Osteoblast (primary cell): Measurements from ENCODE around the gene CSNK1E. TPM values are rescaled to one million over a fixed set of nuclear protein-coding genes. Genes with fewer than 3 reads are reported as not detected.

ENCODE experiments used
- DNase-seq: peaks from one replicate; pipeline ENCODE4 v3.0.0; 2011; ENCODE audit warnings: low spot score, mixed read lengths; ENCODE audit not compliant: insufficient read length; ENCODE audit errors: missing footprints
- H2AFZ ChIP-seq: 2 replicates; pipeline ENCODE4 v1.6.0; 2011; ENCODE audit warnings: mild to moderate bottlenecking, low read length
- H3K27ac ChIP-seq: 2 replicates; pipeline ENCODE4 v1.5.1; 2011; ENCODE audit warnings: mild to moderate bottlenecking, low read depth, low read length, moderate library complexity
- H3K27me3 ChIP-seq: 2 replicates; pipeline ENCODE4 v1.6.0; 2012; ENCODE audit warnings: mild to moderate bottlenecking, control low read depth, inconsistent platforms, low read length, moderate library complexity; ENCODE audit not compliant: insufficient read depth
- H3K36me3 ChIP-seq: 2 replicates; pipeline ENCODE4 v1.5.1; 2011; ENCODE audit warnings: mild to moderate bottlenecking, low read length, control low read depth, moderate library complexity; ENCODE audit not compliant: insufficient read depth
- H3K4me1 ChIP-seq: 2 replicates; pipeline ENCODE4 v1.5.1; 2011; ENCODE audit warnings: mild to moderate bottlenecking, low read length, control low read depth, moderate library complexity; ENCODE audit not compliant: insufficient read depth
- H3K4me2 ChIP-seq: 2 replicates; pipeline ENCODE4 v1.6.0; 2011; ENCODE audit warnings: mild to moderate bottlenecking, low read length; ENCODE audit not compliant: insufficient read depth
- H3K4me3 ChIP-seq: fragments of 200-600 bp; sonication (generic); 3 replicates; pipeline ENCODE4 v1.5.1; 2012; ENCODE audit warnings: mild to moderate bottlenecking, low read length, inconsistent platforms; ENCODE audit not compliant: insufficient read depth
- H3K79me2 ChIP-seq: 2 replicates; pipeline ENCODE4 v1.6.0; 2012; ENCODE audit warnings: mild to moderate bottlenecking, low read length, control low read depth, inconsistent platforms; ENCODE audit not compliant: insufficient read depth
- H3K9me3 ChIP-seq: 2 replicates; pipeline ENCODE4 v1.5.1; 2011; ENCODE audit warnings: low read depth, low read length, control low read depth
- H4K20me1 ChIP-seq: 2 replicates; pipeline ENCODE4 v1.6.0; 2012; ENCODE audit warnings: mild to moderate bottlenecking, low read length, control low read depth; ENCODE audit not compliant: insufficient read depth
- total RNA-seq: library from RNA; depleted of rRNA; stranded (reverse); fragments of >200 nt; gene quantifications from 2 replicates; pipeline ENCODE4 v1.2.3, GENCODE V29; 2012
- TF ChIP-seq, protein P1 (sequence below): IDR thresholded peaks from 2 replicates; pipeline ENCODE4 v1.5.1; 2011; ENCODE audit warnings: mild to moderate bottlenecking, low read depth, low read length, moderate library complexity; ENCODE audit errors: extremely low read depth

Gene CSNK1E
- total RNA-seq, 1 donor: 152 TPM

DNA sequence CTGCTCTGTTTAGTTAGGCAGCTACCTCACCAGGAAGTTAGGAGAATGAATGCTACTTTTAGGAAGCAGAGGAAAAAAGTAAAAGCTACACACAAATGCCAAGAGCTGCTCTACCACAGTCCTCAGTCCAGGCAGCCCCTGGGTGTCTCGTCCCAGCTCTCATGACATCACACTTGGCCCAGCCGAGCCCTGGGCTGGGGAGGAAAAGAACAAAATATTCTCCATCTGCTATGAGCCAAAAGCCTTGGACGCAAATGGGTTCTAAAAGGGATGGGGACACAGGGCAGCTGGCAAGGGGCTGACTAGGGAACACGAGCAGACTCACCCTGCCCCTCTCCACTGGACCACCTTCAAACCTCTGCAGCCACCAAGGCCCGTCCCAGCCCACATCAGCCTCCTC, 70.5 kb downstream of the CSNK1E start:
- Histone ChIP-seq H3K79me2 (peaks cover 60% of the 10 kb centered on the region), H3K9me3 (no peaks in the 10 kb centered on the region), H3K36me3 (peaks cover 41% of the 10 kb centered on the region), H3K4me2 (no peak overlapping the region), H2AFZ (no peak overlapping the region), H3K27ac (no peak overlapping the region), H4K20me1 (peaks cover 43% of the 10 kb centered on the region), H3K4me1 (peaks cover 4% of the 10 kb centered on the region), H3K27me3 (no peaks in the 10 kb centered on the region), H3K4me3 (no peak overlapping the region)
- DNase-seq: peak; percentile 44
- TF ChIP-seq, protein P1, sequence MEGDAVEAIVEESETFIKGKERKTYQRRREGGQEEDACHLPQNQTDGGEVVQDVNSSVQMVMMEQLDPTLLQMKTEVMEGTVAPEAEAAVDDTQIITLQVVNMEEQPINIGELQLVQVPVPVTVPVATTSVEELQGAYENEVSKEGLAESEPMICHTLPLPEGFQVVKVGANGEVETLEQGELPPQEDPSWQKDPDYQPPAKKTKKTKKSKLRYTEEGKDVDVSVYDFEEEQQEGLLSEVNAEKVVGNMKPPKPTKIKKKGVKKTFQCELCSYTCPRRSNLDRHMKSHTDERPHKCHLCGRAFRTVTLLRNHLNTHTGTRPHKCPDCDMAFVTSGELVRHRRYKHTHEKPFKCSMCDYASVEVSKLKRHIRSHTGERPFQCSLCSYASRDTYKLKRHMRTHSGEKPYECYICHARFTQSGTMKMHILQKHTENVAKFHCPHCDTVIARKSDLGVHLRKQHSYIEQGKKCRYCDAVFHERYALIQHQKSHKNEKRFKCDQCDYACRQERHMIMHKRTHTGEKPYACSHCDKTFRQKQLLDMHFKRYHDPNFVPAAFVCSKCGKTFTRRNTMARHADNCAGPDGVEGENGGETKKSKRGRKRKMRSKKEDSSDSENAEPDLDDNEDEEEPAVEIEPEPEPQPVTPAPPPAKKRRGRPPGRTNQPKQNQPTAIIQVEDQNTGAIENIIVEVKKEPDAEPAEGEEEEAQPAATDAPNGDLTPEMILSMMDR: no peak

DNA sequence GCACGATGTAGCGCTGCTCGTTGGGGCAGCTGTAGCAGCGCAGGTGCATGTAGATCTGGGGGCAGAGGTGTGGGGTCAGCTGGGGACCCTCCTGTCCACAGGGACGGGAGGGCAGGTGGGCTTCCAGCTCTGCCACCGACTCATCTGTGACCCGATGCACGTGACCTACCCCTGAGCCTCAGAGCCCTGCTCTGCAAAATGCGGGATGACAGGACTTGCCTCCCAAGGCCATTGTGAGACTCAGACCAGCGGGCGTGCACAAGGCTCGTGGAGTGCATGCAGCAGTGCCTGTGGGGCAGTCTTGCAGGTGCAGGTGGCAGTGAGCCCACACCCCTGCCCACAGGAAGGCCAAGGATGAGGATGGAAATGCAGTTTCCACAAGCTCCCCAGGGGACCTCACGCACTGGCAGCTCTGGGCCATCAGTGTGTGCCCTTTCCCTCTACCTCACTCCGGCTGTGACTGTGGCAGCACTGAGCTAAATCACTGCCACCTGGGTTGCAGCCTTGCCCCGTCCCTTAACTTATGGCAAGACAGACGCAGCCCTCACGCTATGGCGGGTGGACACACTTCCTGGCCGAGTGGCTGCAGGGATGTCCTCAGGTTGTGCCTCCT, 71.1 kb downstream of the CSNK1E start:
- no peak overlapping the region for H3K4me2 ChIP-seq
- H3K27me3 ChIP-seq: no peaks in the 10 kb centered on the region
- TF ChIP-seq, protein P1: no peak
- no peak overlapping the region for H3K27ac ChIP-seq
- peaks cover 55% of the 10 kb centered on the region for H3K79me2 ChIP-seq
- peaks cover 38% of the 10 kb centered on the region for H4K20me1 ChIP-seq
- H3K9me3 ChIP-seq: no peaks in the 10 kb centered on the region
- H2AFZ ChIP-seq: no peak overlapping the region
- DNase-seq: peak; percentile 13
- H3K36me3 ChIP-seq: peaks cover 41% of the 10 kb centered on the region
- peaks cover 8% of the 10 kb centered on the region for H3K4me1 ChIP-seq
- no peak overlapping the region for H3K4me3 ChIP-seq

DNA sequence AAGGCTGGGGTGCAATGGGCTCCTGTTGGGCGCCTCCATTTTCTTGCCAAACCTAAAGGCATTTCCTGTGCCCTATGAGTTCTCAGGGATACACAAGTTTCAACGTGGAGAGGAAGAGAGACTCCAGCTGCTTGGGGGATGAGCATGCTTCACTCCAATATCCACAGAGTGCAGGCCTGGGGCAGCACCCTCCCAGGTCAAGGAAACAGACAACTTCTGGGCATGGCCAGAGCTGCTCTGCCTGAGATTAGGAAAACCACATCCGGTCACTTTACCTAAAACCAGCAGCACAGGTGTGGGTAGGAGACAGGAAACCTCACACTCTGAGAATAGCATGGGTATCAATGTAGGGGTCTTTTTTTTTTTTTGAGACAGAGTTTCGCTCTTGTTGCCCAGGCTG, 73.1 kb downstream of the CSNK1E start:
- Histone ChIP-seq H2AFZ (no peak overlapping the region), H4K20me1 (peaks cover 22% of the 10 kb centered on the region), H3K4me3 (no peak overlapping the region), H3K9me3 (no peaks in the 10 kb centered on the region), H3K36me3 (peaks cover 37% of the 10 kb centered on the region), H3K27ac (peak overlapping the region; percentile 41), H3K79me2 (peaks cover 35% of the 10 kb centered on the region), H3K4me1 (peaks cover 28% of the 10 kb centered on the region), H3K4me2 (no peak overlapping the region), H3K27me3 (no peaks in the 10 kb centered on the region)
- DNase-seq: no peak
- TF ChIP-seq, protein P1: no peak

DNA sequence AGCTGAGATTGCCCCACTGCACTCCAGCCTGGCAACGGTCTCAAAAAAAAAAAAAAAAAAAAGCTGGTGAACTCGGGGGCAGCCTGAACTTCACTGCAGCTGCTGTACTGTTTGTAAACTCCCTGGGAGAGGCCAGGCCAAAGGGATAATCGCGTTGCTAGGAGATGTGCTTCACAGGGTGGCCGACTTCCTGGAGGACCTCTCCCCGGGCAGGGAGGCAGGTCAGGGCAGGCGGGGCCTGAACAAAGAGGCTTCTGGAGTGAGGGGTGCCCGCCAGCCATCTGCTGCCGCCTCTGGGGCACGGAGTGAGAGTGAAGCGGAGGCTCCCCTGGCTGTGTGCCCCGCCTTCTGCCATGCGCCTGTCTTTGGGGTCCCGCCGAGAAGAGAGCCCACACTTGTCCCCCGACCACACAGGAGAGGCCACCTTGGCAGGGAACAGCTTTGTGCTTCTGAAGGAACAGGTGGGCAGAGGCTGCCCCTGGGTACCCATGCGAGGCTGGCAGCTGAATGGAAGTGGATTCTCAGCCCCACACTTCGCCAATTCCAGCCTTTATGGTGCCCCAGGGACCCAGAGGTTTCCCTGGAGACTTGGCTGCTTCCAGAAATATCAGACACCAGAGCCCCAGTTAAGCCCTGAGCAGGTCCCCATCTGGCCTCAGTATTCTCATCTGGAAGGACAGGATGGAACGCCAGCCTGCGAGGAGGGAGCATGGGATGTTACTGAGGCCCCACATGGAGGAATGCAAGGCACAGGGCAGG, 74.0 kb downstream of the CSNK1E start:
- Histone ChIP-seq H2AFZ (no peak overlapping the region), H3K36me3 (peaks cover 37% of the 10 kb centered on the region), H3K4me2 (no peak overlapping the region), H3K4me1 (peaks cover 37% of the 10 kb centered on the region), H3K4me3 (no peak overlapping the region), H3K79me2 (peaks cover 28% of the 10 kb centered on the region), H3K9me3 (no peaks in the 10 kb centered on the region), H4K20me1 (peaks cover 15% of the 10 kb centered on the region), H3K27me3 (no peaks in the 10 kb centered on the region), H3K27ac (no peak overlapping the region)
- peak; percentile 49 for DNase-seq
- TF ChIP-seq, protein P1: no peak
